ENCODE measurements around the gene ABLIM2. TPM values are rescaled to one million over a fixed set of nuclear protein-coding genes. Genes with fewer than 3 reads are reported as not detected.

The ABLIM2 gene
- total and polyA plus RNA-seq, 2 of the 8 experiments (the other 6 are each of a cell fraction or from before 2014, with no cell fraction given) = 2.8 to 3.0 TPM

DNA sequence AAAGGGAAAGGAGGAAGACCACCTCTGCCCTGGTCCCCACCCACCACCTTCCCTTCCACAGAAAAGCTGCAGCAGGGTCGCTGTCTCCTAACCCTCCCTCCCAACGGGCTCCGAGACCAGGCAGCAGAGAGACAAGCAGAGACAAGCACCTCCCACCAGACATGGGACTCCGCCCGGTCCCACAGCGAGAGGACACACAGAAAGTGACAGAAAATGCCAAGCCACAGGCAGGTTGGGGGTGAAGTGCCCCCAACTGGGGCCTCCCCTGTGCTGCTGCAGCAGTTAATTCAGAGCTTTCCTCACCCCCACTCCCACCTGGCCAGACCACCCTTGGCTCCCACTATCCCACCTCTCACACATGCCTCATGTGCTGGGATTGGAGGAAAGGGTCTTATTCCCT, 154.5 kb downstream of the ABLIM2 start (continued):
- TF ChIP-seq TAF1 (IDR thresholded peaks at IDR 0.05; ENCODE audit: low read depth, low read length) (no peak), SP1 (IDR thresholded peaks at IDR 0.05; ENCODE audit: low read depth, low read length) (no peak), BRCA1 (IDR thresholded peaks at IDR 0.05; ENCODE audit: low read depth, low read length) (no peak), TAF7 (optimal IDR thresholded peaks at IDR 0.05; ENCODE audit: borderline replicate concordance, low read depth, low read length) (no peak), TEAD4 (IDR thresholded peaks at IDR 0.05; ENCODE audit: low read depth, low read length) (no peak), RBBP5 (IDR thresholded peaks at IDR 0.05; ENCODE audit: borderline replicate concordance, low read depth, low read length) (no peak), CHD1 (IDR thresholded peaks at IDR 0.05; ENCODE audit: low read depth, low read length) (no peak), SUZ12 (IDR thresholded peaks at IDR 0.05; ENCODE audit: low read length) (no peak), SAP30 (IDR thresholded peaks at IDR 0.05; ENCODE audit: insufficient read depth, insufficient replicate concordance, low read length) (no peak)

All from H1 (cell line).